ENCODE results near the gene TAF4. TPM values are rescaled to one million over a fixed set of nuclear protein-coding genes. Genes with fewer than 3 reads are reported as not detected.

Gene TAF4
- total and polyA plus RNA-seq, 2 of the 13 experiments (the other 11 are each of a cell fraction or from before 2014, with no cell fraction given): 5.9 to 12.0 TPM

DNA sequence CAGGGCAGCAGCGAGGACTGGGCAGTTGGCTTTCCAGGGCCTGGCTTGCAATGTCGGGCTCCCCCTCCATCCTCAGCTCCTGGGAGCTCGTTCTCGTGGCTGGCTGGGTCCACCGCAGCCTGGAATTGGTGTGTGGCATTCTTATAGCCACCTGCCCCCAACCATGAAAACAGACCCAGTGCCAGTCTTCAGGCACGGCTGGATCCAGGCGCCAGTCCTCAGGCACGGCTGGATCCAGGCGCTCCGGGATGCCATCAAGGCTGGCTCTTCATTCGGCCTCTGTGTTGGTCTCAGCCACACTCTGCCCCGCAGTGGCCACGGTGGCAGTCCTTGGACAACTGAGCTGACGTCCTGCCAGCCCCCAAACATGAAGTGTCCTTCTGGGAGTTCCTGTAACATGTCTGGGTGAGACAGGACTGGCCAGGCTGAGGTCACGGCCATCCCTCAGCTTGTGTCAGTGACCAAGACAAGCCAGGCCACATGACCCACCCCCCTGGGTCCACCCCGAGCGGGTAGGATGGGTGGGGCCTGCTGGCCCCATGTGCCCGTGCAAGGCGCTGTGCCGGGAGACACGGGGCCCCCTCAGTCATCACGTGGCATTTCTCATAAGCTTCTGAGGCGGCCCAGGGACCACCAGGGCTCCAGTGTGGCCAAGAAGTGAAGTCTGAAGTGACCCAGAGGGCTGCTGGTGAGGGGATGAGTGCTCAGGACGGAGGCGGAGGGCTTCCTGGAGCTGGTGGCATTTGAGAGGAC is 99.0 kb downstream of the TAF4 start (continued):
- no peak for TF ChIP-seq ZNF350 (CRISPR knock-in tag; IDR thresholded peaks at IDR 0.05; ENCODE audit: borderline replicate concordance, low read depth)
- no peak for TF ChIP-seq CBX2 (IDR thresholded peaks at IDR 0.05; ENCODE audit: low read depth, low read length)
- no peak for TF ChIP-seq CBX2 (CRISPR knock-in tag; IDR thresholded peaks at IDR 0.05; ENCODE audit: low read depth)
- no peak; the same call in 1 of the 2 replicates for TF ChIP-seq EED (CRISPR knock-in tag; IDR thresholded peaks at IDR 0.05)
- TF ChIP-seq MEF2D (CRISPR knock-in tag; IDR thresholded peaks at IDR 0.05): no peak
- no peak for TF ChIP-seq ETV5 (CRISPR knock-in tag; IDR thresholded peaks at IDR 0.05; ENCODE audit: borderline replicate concordance)
- no peak for TF ChIP-seq ZNF747 (CRISPR knock-in tag; IDR thresholded peaks at IDR 0.05; ENCODE audit: borderline replicate concordance)
- TF ChIP-seq SALL2 (CRISPR knock-in tag; IDR thresholded peaks at IDR 0.05): no peak
- TF ChIP-seq BCLAF1 (IDR thresholded peaks at IDR 0.05): no peak
- no peak for TF ChIP-seq ISL2 (CRISPR knock-in tag; IDR thresholded peaks at IDR 0.05)
- TF ChIP-seq XRCC5 (optimal IDR thresholded peaks at IDR 0.05; ENCODE audit: low read length): peak; percentile 11
- TF ChIP-seq IRX3 (CRISPR knock-in tag; IDR thresholded peaks at IDR 0.05; ENCODE audit: borderline replicate concordance, low read depth): no peak
- TF ChIP-seq, protein P1, sequence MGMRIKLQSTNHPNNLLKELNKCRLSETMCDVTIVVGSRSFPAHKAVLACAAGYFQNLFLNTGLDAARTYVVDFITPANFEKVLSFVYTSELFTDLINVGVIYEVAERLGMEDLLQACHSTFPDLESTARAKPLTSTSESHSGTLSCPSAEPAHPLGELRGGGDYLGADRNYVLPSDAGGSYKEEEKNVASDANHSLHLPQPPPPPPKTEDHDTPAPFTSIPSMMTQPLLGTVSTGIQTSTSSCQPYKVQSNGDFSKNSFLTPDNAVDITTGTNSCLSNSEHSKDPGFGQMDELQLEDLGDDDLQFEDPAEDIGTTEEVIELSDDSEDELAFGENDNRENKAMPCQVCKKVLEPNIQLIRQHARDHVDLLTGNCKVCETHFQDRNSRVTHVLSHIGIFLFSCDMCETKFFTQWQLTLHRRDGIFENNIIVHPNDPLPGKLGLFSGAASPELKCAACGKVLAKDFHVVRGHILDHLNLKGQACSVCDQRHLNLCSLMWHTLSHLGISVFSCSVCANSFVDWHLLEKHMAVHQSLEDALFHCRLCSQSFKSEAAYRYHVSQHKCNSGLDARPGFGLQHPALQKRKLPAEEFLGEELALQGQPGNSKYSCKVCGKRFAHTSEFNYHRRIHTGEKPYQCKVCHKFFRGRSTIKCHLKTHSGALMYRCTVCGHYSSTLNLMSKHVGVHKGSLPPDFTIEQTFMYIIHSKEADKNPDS (CRISPR knock-in tag; IDR thresholded peaks at IDR 0.05): no peak
- TF ChIP-seq ZNF589 (CRISPR knock-in tag; conservative IDR thresholded peaks at IDR 0.05): no peak
- no peak for TF ChIP-seq ZNF33A (CRISPR knock-in tag; IDR thresholded peaks at IDR 0.05; ENCODE audit: borderline replicate concordance)
- no peak for TF ChIP-seq PTBP1 (IDR thresholded peaks at IDR 0.05; ENCODE audit: low read depth, low read length, poor library complexity, severe bottlenecking)
- no peak for TF ChIP-seq PHF20 (CRISPR knock-in tag; IDR thresholded peaks at IDR 0.05)
- no peak for TF ChIP-seq NFIC (IDR thresholded peaks at IDR 0.05; ENCODE audit: low read length)
- TF ChIP-seq CBX5 (CRISPR knock-in tag; IDR thresholded peaks at IDR 0.05; ENCODE audit: borderline replicate concordance): no peak
- TF ChIP-seq ZNF788 (CRISPR knock-in tag; IDR thresholded peaks at IDR 0.05; ENCODE audit: borderline replicate concordance): 0 out of 2 replicates have a peak, but pooled peaks have one; percentile 57
- TF ChIP-seq, protein P2, sequence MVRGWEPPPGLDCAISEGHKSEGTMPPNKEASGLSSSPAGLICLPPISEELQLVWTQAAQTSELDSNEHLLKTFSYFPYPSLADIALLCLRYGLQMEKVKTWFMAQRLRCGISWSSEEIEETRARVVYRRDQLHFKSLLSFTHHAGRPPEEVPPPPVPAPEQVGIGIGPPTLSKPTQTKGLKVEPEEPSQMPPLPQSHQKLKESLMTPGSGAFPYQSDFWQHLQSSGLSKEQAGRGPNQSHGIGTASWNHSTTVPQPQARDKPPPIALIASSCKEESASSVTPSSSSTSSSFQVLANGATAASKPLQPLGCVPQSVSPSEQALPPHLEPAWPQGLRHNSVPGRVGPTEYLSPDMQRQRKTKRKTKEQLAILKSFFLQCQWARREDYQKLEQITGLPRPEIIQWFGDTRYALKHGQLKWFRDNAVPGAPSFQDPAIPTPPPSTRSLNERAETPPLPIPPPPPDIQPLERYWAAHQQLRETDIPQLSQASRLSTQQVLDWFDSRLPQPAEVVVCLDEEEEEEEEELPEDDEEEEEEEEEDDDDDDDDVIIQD (CRISPR knock-in tag; IDR thresholded peaks at IDR 0.05; ENCODE audit: low read depth): no peak
- TF ChIP-seq CEBPG (CRISPR knock-in tag; IDR thresholded peaks at IDR 0.05): no peak
- TF ChIP-seq ZFP41 (CRISPR knock-in tag; IDR thresholded peaks at IDR 0.05; ENCODE audit: borderline replicate concordance): no peak
- no peak for TF ChIP-seq ZNF703 (CRISPR knock-in tag; IDR thresholded peaks at IDR 0.05; ENCODE audit: borderline replicate concordance)
- no peak for TF ChIP-seq DPF2 (CRISPR knock-in tag; IDR thresholded peaks at IDR 0.05; ENCODE audit: borderline replicate concordance, low read depth)

All from HepG2 (cell line).